Endodermal cell (in vitro differentiated cells): ENCODE measurements around the gene DISP3. TPM values are rescaled to one million over a fixed set of nuclear protein-coding genes. Genes with fewer than 3 reads are reported as not detected.

Source experiments
- DNase-seq: peaks from one replicate; pipeline ENCODE4 v3.0.0-alpha.2; 2017
- H3K27ac ChIP-seq: 2 replicates; pipeline ENCODE4 v1.5.1; 2013; ENCODE audit warnings: mild to moderate bottlenecking, low read depth, low read length, moderate library complexity
- H3K27me3 ChIP-seq: 2 replicates; pipeline ENCODE4 v1.6.1; 2013; ENCODE audit warnings: mild to moderate bottlenecking, low read length, moderate library complexity; ENCODE audit not compliant: insufficient read depth, control insufficient read depth, poor library complexity, severe bottlenecking
- H3K36me3 ChIP-seq: 2 replicates; pipeline ENCODE4 v1.7.0; 2013; ENCODE audit warnings: mild to moderate bottlenecking, low read length, moderate library complexity; ENCODE audit not compliant: control insufficient read depth, insufficient read depth
- H3K4me1 ChIP-seq: one replicate; pipeline ENCODE4 v1.7.0; 2013; ENCODE audit warnings: low read length; ENCODE audit not compliant: control insufficient read depth, insufficient read depth
- H3K4me3 ChIP-seq: 2 replicates; pipeline ENCODE4 v1.5.1; 2013; ENCODE audit warnings: mild to moderate bottlenecking, low read length, moderate library complexity
- H3K9ac ChIP-seq: 2 replicates; pipeline ENCODE4 v1.6.1; 2013; ENCODE audit warnings: mild to moderate bottlenecking, low read length, moderate library complexity; ENCODE audit not compliant: poor library complexity, severe bottlenecking; ENCODE audit errors: extremely low read depth
- H3K9me3 ChIP-seq: 2 replicates; pipeline ENCODE4 v1.6.1; 2013; ENCODE audit warnings: mild to moderate bottlenecking, low read length, moderate library complexity; ENCODE audit not compliant: control insufficient read depth
- H3K27ac Mint-ChIP-seq: 2 replicates; pipeline ENCODE4 v1.8.0; 2020; ENCODE audit warnings: mixed read lengths
- H3K27me3 Mint-ChIP-seq: 2 replicates; pipeline ENCODE4 v1.8.0; 2021; ENCODE audit warnings: mild to moderate bottlenecking, mixed read lengths; ENCODE audit not compliant: insufficient read depth
- H3K36me3 Mint-ChIP-seq: 2 replicates; pipeline ENCODE4 v1.8.0; 2020; ENCODE audit warnings: low read depth, mixed read lengths
- H3K4me1 Mint-ChIP-seq: 2 replicates; pipeline ENCODE4 v1.8.0; 2020; ENCODE audit warnings: mixed read lengths
- H3K4me3 Mint-ChIP-seq: 2 replicates; pipeline ENCODE4 v1.8.0; 2020; ENCODE audit warnings: mild to moderate bottlenecking, moderate library complexity, mixed read lengths
- H3K9me3 Mint-ChIP-seq: 2 replicates; pipeline ENCODE4 v1.8.0; 2020; ENCODE audit warnings: mild to moderate bottlenecking, mixed read lengths
- WGBS, 2 experiments: methylation state at CpG; one replicate each; pipeline versions ENCODE4 v1.1.5 to v1.1.7; 2013; ENCODE audit warnings: missing lambda C conversion rate in 2 of 2, mixed read lengths in 1 of 2; ENCODE audit not compliant: insufficient coverage in 1 of 2, insufficient read length in 1 of 2; 5-methylcytosine and 5-hydroxymethylcytosine counted together
- total RNA-seq, 2 donors: library from RNA; stranded (reverse); fragmentation: NEBNext Ultra II Directional in 1 of 2; extraction: Animal tissue kit (Norgen Biotek cat#: 25700) in 1 of 2; gene quantifications; 2 replicates in 1 of 2; 3 replicates in 1 of 2; pipeline ENCODE4 v1.2.1, GENCODE V29; 2021
- TF ChIP-seq, protein P1 (sequence below): fragments of 200-600 bp; sonication (generic); conservative IDR thresholded peaks from 2 replicates; pipeline ENCODE4 v1.5.0; 2021; ENCODE audit warnings: antibody characterized with exemption, mild to moderate bottlenecking

Gene DISP3
- total RNA-seq, 2 donors from 2014 or later, result 9.6 to 11.6 TPM

DNA sequence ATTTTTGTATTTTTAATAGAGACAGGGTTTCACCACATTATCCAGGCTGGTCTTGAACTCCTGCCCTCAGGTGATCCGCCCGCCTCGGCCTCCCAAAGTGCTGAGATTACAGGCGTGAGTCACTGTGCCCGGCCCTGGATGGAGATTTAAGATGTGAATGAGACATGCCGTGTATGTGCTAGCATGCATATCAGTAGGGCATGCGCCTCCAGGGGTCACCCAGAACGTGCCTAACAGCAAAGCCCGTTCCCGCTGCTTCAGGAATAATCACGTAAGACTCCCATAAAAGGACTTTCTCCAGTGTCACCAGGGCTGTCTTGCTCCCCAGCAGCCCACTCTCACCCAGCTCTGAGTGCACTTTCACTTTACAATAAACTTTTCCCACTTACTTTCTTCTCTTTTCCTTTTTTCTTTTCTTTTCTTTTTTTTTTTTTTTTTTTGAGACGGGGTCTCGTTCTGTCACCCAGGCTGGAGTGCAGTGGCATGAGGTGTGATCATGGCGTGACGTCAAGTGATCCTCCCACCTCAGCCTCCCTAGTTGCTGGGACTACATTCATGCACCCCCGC, 46.9 kb upstream of the DISP3 start:
- H3K27ac Mint-ChIP-seq, result no peak overlapping the region
- DNase-seq, result no peak
- Histone ChIP-seq H3K27me3 (no peaks in the 10 kb centered on the region), H3K9ac (no peak overlapping the region), H3K4me3 (no peak overlapping the region), H3K4me1 (peaks cover 4% of the 10 kb centered on the region), H3K36me3 (no peaks in the 10 kb centered on the region), H3K9me3 (no peaks in the 10 kb centered on the region), H3K27ac (no peak overlapping the region)
- 88 to 94% methylated on average over 9 to 16 of the region's 16 CpGs for WGBS, 2 experiments
- H3K4me3 Mint-ChIP-seq, result no peak overlapping the region
- H3K36me3 Mint-ChIP-seq, result no peaks in the 10 kb centered on the region
- TF ChIP-seq, protein P1, sequence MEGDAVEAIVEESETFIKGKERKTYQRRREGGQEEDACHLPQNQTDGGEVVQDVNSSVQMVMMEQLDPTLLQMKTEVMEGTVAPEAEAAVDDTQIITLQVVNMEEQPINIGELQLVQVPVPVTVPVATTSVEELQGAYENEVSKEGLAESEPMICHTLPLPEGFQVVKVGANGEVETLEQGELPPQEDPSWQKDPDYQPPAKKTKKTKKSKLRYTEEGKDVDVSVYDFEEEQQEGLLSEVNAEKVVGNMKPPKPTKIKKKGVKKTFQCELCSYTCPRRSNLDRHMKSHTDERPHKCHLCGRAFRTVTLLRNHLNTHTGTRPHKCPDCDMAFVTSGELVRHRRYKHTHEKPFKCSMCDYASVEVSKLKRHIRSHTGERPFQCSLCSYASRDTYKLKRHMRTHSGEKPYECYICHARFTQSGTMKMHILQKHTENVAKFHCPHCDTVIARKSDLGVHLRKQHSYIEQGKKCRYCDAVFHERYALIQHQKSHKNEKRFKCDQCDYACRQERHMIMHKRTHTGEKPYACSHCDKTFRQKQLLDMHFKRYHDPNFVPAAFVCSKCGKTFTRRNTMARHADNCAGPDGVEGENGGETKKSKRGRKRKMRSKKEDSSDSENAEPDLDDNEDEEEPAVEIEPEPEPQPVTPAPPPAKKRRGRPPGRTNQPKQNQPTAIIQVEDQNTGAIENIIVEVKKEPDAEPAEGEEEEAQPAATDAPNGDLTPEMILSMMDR, result no peak
- H3K4me1 Mint-ChIP-seq, result no peaks in the 10 kb centered on the region
- no peaks in the 10 kb centered on the region for H3K27me3 Mint-ChIP-seq
- H3K9me3 Mint-ChIP-seq, result no peaks in the 10 kb centered on the region

DNA sequence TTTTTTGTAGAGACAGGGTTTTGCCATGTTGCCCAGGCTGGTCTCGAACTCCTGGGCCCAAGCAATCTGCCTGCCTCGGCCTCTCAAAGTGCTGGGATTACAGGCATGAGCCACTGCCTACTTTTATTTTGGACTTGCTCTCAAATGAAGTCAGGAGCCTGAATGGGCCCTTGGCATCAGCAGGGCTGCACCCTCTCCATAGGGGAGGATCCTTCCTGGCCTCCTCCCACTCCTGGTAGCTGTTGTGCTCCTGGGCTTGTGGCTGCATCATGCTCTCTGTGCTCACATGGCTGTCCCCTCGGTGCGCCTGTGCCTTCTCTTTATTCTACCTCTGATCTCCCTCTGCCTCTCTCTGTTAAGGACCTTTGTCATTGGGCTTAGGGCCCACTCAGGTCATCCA, 46.4 kb upstream of the DISP3 start:
- Mint-ChIP-seq H3K4me1 (no peaks in the 10 kb centered on the region), H3K27me3 (no peaks in the 10 kb centered on the region), H3K27ac (no peak overlapping the region), H3K4me3 (no peak overlapping the region), H3K9me3 (no peaks in the 10 kb centered on the region), H3K36me3 (no peaks in the 10 kb centered on the region)
- WGBS, 2 experiments, result 91 to 94% methylated on average over 4 of the region's 4 CpGs
- no peak overlapping the region for H3K4me3 ChIP-seq
- no peaks in the 10 kb centered on the region for H3K36me3 ChIP-seq
- peaks cover 4% of the 10 kb centered on the region for H3K4me1 ChIP-seq
- H3K27ac ChIP-seq, result no peak overlapping the region
- H3K9me3 ChIP-seq, result no peaks in the 10 kb centered on the region
- DNase-seq, result no peak
- no peak overlapping the region for H3K9ac ChIP-seq
- H3K27me3 ChIP-seq, result no peaks in the 10 kb centered on the region
- TF ChIP-seq, protein P1, result no peak

DNA sequence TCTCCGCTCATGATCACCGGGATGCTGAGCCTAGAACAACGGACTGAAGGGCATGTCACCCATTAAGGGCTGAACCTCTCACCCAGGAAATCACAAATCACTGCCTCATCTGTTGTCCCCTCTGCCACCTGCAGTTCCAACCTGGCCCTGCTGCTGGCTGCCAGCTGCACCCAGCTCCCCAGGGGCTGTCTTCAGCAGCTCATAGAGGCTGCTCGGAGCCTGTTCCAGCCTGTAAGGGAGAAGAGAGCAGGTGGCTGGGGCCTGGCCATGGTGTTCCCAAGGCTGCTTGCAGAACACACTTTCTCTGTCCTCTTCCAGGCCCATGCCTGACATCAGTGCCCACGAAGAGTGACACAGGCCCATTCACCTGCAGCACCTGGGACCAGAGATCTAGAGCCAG, 44.5 kb upstream of the DISP3 start:
- TF ChIP-seq, protein P1, result no peak
- Mint-ChIP-seq H3K4me1 (no peaks in the 10 kb centered on the region), H3K9me3 (no peaks in the 10 kb centered on the region), H3K27me3 (peaks cover 2% of the 10 kb centered on the region), H3K36me3 (no peaks in the 10 kb centered on the region), H3K27ac (no peak overlapping the region), H3K4me3 (no peak overlapping the region)
- Histone ChIP-seq H3K27ac (peak overlapping the region; percentile 71), H3K4me3 (no peak overlapping the region), H3K36me3 (no peaks in the 10 kb centered on the region), H3K9ac (no peak overlapping the region), H3K4me1 (no peaks in the 10 kb centered on the region), H3K9me3 (no peaks in the 10 kb centered on the region), H3K27me3 (no peaks in the 10 kb centered on the region)
- DNase-seq, result no peak
- 83 to 96% methylated on average over 4 to 5 of the region's 5 CpGs for WGBS, 2 experiments
